HG02610 (cell line): ENCODE data around the gene PBX3.

Experiments used
- ATAC-seq: cut with Tn5 transposase; IDR thresholded peaks from one replicate; pipeline ENCODE4 v1.9.1; 2021; ENCODE audit warnings: mild to moderate bottlenecking, moderate library complexity; ENCODE audit not compliant: unreplicated experiment

The PBX3 gene

GRCh38 chr9:125897481-125897880 is 150.3 kb downstream of the PBX3 start:
- no peak for ATAC-seq

- ATAC-seq = no peak
Measured at GRCh38 chr9:125902214-125902613, 155.0 kb downstream of the PBX3 start.

- ATAC-seq = no peak
Measured at GRCh38 chr9:125902831-125903512, 155.8 kb downstream of the PBX3 start.

- no peak for ATAC-seq
Measured at GRCh38 chr9:125904155-125904851, 157.1 kb downstream of the PBX3 start.

- no peak for ATAC-seq
Measured at GRCh38 chr9:125906144-125906543, 159.0 kb downstream of the PBX3 start.

GRCh38 chr9:125906893-125907292 is 159.7 kb downstream of the PBX3 start:
- no peak for ATAC-seq

- ATAC-seq = no peak
Measured at GRCh38 chr9:125908136-125908535, 161.0 kb downstream of the PBX3 start.

- no peak for ATAC-seq
Measured at GRCh38 chr9:125908966-125909365, 161.8 kb downstream of the PBX3 start.

- no peak for ATAC-seq
Measured at GRCh38 chr9:125909459-125909858, 162.3 kb downstream of the PBX3 start.

GRCh38 chr9:125910286-125910685 is 163.1 kb downstream of the PBX3 start:
- no peak for ATAC-seq

- no peak for ATAC-seq
Measured at GRCh38 chr9:125911861-125912644, 164.9 kb downstream of the PBX3 start.

GRCh38 chr9:125912667-125913066 is 165.5 kb downstream of the PBX3 start:
- ATAC-seq = no peak

- ATAC-seq = no peak
Measured at GRCh38 chr9:125913551-125913950, 166.4 kb downstream of the PBX3 start.

GRCh38 chr9:125914411-125914810 is 167.2 kb downstream of the PBX3 start:
- no peak for ATAC-seq

- no peak for ATAC-seq
Measured at GRCh38 chr9:125915606-125916005, 168.4 kb downstream of the PBX3 start.

- no peak for ATAC-seq
Measured at GRCh38 chr9:125919565-125919964, 172.4 kb downstream of the PBX3 start.

GRCh38 chr9:125920402-125920801 is 173.2 kb downstream of the PBX3 start:
- ATAC-seq = no peak

- ATAC-seq = no peak
Measured at GRCh38 chr9:125922854-125923253, 175.7 kb downstream of the PBX3 start.

GRCh38 chr9:125924351-125924750 is 177.2 kb downstream of the PBX3 start:
- no peak for ATAC-seq

- no peak for ATAC-seq
Measured at GRCh38 chr9:125926936-125927335, 179.8 kb downstream of the PBX3 start.

- no peak for ATAC-seq
Measured at GRCh38 chr9:125929846-125930245, 182.7 kb downstream of the PBX3 start.

- no peak for ATAC-seq
Measured at GRCh38 chr9:125931211-125931610, 184.0 kb downstream of the PBX3 start.
